OCI-LY3 (cell line): Measurements from ENCODE around the gene PRUNE2.

Experiments used
- CTCF ChIP-seq: fragments of 200-600, 300-600 bp; sonication (generic); IDR thresholded peaks from 2 replicates; pipeline ENCODE4 v1.5.1; 2014; ENCODE audit warnings: antibody characterized with exemption, low read length, low read depth
- EZH2phosphoT487 ChIP-seq: fragments of 200-600 bp; shearing (Covaris generic); IDR thresholded peaks from 2 replicates; pipeline ENCODE4 v1.6.1; 2018; ENCODE audit warnings: antibody characterized with exemption, mixed run types, low read depth

- no peak for TF ChIP-seq CTCF
- no peak for TF ChIP-seq EZH2phosphoT487
These were observed 189.7 kb downstream of the PRUNE2 start for GRCh38 chr9:76716085-76716672.
